ENCODE results near the gene IFT43. TPM values are rescaled to one million over a fixed set of nuclear protein-coding genes. Genes with fewer than 3 reads are reported as not detected.

The IFT43 gene
- total RNA-seq, 1 experiment from 2014 or later = 18.6 TPM

GRCh38 chr14:75979648-75980565 is 5.7 kb upstream of the IFT43 start:
- H4K20me1 ChIP-seq (ENCODE audit: control insufficient read depth, insufficient read depth, insufficient read length) = no peaks in the 10 kb centered on the region
- DNase-seq = no peak
- Mint-ChIP-seq H3K27me3 (ENCODE audit: low read depth) (peaks cover 53% of the 10 kb centered on the region), H3K4me3 (peak overlapping the region in 1 of 2 experiments; percentile 38; a peak in 2 of 5 replicates), H3K36me3 (ENCODE audit: insufficient read depth in 1 of 3, low read depth in 3 of 3) (no peaks in the 10 kb centered on the region; a peak in 1 of 7 replicates), H3K4me1 (peaks cover 36 to 42% of the 10 kb centered on the region in 2 experiments), H3K9me3 (no peaks in the 10 kb centered on the region), H3K27ac (no peak overlapping the region)
- H3T11ph ChIP-seq (ENCODE audit: low read length) = no peak overlapping the region
- WGBS (ENCODE audit: extremely low coverage, insufficient read length, low lambda C conversion rate) = no CpG with 5 or more reads among the region's 27 CpGs
- H3K9ac ChIP-seq (ENCODE audit: extremely low read depth, insufficient read length, low read length) = no peak overlapping the region
- H3K4ac ChIP-seq (ENCODE audit: low read depth, low read length) = no peak overlapping the region
- no peak overlapping the region for H4K8ac ChIP-seq (replicated peaks; ENCODE audit: insufficient read length, low read depth, low read length)
- no peak overlapping the region for H2BK20ac ChIP-seq (ENCODE audit: low read depth, low read length, poor library complexity, severe bottlenecking)
- no peaks in the 10 kb centered on the region for H3K79me1 ChIP-seq (ENCODE audit: insufficient read depth, low read depth, low read length, poor library complexity, severe bottlenecking)
- H2BK5ac ChIP-seq (ENCODE audit: insufficient read length, low read length) = no peak overlapping the region
- no peak overlapping the region for H2AK5ac ChIP-seq (ENCODE audit: insufficient read length, low read length)
- no peak overlapping the region for H3K4me2 ChIP-seq (ENCODE audit: insufficient read depth, insufficient read length, low read length)
- H4K5ac ChIP-seq (ENCODE audit: insufficient read length, low read depth, low read length) = no peak overlapping the region
- no peak overlapping the region for H3K18ac ChIP-seq (ENCODE audit: insufficient read length, low read depth, low read length)
- peaks cover 2% of the 10 kb centered on the region; the same call in 1 of the 2 replicates for H3K27me3 ChIP-seq (ENCODE audit: insufficient read depth, low read length)
- H3K14ac ChIP-seq (ENCODE audit: insufficient read depth, low read length) = no peak overlapping the region
- no peak overlapping the region for H2BK12ac ChIP-seq (ENCODE audit: insufficient read length, low read depth, low read length)
- H3K23me2 ChIP-seq (ENCODE audit: insufficient read length, low read depth, low read length, poor library complexity, severe bottlenecking) = peaks cover 12% of the 10 kb centered on the region
- no peak overlapping the region for H3K27ac ChIP-seq (ENCODE audit: insufficient read length, low read depth, low read length)
- peaks cover 8% of the 10 kb centered on the region; the same call in 1 of the 2 replicates for H3K4me1 ChIP-seq (ENCODE audit: insufficient read depth, low read length)
- H2BK120ac ChIP-seq (ENCODE audit: low read depth, low read length, poor library complexity, severe bottlenecking) = no peak overlapping the region
- TF ChIP-seq CTCF (conservative IDR thresholded peaks at IDR 0.05) = no peak
- no peak overlapping the region for H3K56ac ChIP-seq (ENCODE audit: insufficient read length, low read depth, low read length)
- no peaks in the 10 kb centered on the region for H3K79me2 ChIP-seq (ENCODE audit: insufficient read depth, low read length)
- H4K91ac ChIP-seq (ENCODE audit: insufficient read length, low read depth, low read length) = no peak overlapping the region
- no peaks in the 10 kb centered on the region for H3K9me3 ChIP-seq (ENCODE audit: control insufficient read depth, low read depth, low read length)
- no peak overlapping the region for H3K23ac ChIP-seq (ENCODE audit: insufficient read length, low read depth, low read length)
- no peak overlapping the region for H2BK15ac ChIP-seq (ENCODE audit: low read depth, low read length)
- no peak overlapping the region for H2AFZ ChIP-seq (ENCODE audit: low read length)
